ENCODE results near the gene ISG20.

ISG20 gene

DNA sequence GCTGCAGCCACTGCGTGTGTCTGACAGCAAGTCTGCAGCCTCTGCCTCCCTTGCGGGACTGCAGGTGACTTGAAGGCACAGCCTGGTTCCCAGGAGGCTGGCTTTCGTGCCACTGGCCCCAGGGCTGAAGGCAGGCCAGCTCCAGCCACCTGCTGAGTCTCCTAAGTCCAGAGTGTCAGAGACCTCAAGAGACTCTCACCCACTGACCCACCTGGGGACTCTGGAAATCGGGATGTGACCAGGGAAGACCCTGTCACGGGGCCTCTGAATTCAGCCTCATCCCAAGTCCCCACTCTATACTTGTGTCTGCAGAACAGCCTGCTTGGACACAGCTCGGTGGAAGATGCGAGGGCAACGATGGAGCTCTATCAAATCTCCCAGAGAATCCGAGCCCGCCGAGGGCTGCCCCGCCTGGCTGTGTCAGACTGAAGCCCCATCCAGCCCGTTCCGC is 16.3 kb downstream of the ISG20 start:
- no peak for DNase-seq

DNA sequence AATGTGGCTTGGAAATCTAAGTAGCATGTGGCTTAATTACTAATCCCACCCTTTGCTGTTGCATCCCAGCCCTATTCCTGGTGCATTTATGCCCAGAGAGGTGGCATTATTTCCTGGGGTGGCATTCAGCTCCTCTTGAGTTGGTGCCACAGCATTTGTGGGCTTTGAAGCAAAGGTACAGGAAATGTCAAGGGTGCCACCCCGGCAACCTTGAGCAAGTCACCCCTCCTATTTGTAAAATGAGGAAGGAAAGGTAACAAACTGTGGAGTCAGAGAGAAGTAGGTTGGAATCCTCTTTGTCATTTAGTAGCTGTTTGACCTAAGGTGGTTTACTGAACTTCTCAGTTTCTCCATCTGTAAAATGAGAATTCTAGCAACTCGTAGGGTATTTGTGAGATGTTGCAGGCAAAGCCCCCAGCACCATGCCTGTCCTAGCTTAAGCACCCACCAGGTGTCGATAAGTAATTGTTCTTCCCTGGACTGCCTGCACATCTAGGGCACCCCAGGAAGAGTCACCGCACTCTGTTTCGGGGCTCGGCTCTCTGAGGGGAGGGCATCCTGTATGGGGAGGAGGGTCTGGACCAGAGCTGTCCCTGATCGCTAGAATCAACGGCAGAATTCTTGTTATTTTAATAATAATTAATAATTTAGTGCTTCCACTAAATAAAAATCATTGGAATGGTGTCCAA is 17.1 kb downstream of the ISG20 start:
- no peak for DNase-seq

DNA sequence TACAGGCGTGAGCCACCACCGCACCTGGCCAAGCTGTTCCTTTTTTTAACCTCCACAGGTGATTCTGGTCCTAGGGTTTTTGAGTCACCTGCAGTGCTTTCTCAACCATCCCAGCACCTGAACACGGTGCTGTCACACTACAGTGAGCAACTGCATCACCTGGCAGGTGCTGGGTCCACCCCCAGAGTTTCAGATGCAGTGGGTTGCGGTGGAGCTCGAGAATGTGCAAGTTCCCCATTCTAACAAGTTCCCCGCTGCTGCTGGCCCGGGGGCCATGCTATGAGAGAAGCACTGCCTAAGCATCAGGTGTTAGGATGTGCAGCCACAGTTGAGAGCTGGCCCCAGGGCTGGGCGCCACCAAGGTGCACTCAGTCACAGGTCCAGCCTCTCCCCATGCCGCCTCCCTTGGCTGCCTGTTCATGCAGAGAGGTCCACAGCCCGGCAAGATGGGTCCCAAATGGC is 18.0 kb downstream of the ISG20 start:
- DNase-seq = peak in 1 of 2 donors; percentile 77

DNA sequence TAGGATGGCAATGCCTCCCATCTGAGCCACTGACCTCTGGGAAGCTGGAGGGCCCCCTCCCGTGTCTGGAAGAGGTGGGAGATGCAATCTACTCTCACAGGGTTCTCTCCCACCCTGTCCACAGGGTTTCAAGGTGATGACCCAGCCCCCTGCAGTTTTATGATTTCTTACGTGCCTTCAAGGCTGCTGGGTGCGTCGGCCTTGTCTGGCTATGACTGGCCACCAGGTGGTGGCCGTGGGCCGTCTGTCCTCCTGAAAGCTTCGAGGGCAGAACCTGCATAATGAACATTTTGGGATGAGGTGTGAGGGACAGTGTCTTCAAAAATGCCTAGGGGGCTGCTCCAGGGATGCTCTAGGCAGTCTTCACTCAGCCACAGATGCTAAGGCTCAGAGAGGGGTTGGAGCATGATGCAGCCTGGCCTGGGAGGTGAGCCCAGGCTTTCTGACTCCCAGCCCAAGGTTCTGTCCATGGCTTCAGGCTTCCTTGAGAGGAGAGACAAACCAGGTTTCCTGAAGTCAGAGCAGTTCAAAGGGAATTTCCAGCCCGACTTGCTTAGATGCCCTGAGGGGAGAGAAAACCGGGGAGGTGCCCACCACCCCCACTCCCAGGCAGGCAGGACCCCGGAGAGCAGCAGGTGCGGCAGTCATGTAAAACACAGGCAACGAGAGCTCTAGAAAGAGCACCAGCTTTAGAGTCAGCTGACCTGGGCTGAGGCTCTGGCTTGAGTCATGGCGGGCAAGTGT is 18.7 kb downstream of the ISG20 start:
- DNase-seq = no peak

GRCh38 chr15:88658070-88658965 is 19.5 kb downstream of the ISG20 start:
- no peak for DNase-seq

- no peak for DNase-seq
These were observed 20.4 kb downstream of the ISG20 start for GRCh38 chr15:88658972-88659931.

DNA sequence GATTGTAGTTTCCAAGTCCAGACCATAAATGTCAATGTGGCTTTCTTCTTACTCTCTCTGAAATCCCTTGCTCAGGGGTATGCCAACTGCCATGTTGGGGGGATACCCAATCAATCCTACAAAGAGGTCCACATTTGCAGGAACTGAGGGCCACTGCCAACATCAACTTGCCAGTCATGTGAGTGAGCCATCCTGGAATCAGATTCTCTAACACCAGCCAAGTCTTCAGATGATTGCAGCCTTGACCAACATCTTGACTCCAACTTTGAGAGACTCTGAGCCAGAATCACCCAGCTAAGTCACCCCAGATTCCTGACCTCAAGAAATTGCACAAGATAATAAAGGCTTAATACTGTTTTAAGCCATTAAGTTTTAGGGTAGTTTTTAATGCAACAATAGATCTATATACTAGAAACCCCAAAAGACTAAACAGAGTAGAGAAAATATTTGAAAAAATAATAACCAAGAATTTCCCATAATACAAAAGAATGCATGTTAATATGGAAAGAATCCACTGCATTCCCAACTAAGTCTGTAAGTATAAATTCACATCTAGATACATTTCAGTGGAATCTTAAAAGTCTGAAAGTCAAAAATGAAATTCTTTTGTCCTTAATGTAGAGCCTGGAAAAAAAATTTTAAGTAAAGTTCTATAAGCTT is 22.4 kb downstream of the ISG20 start:
- no peak for DNase-seq

DNA sequence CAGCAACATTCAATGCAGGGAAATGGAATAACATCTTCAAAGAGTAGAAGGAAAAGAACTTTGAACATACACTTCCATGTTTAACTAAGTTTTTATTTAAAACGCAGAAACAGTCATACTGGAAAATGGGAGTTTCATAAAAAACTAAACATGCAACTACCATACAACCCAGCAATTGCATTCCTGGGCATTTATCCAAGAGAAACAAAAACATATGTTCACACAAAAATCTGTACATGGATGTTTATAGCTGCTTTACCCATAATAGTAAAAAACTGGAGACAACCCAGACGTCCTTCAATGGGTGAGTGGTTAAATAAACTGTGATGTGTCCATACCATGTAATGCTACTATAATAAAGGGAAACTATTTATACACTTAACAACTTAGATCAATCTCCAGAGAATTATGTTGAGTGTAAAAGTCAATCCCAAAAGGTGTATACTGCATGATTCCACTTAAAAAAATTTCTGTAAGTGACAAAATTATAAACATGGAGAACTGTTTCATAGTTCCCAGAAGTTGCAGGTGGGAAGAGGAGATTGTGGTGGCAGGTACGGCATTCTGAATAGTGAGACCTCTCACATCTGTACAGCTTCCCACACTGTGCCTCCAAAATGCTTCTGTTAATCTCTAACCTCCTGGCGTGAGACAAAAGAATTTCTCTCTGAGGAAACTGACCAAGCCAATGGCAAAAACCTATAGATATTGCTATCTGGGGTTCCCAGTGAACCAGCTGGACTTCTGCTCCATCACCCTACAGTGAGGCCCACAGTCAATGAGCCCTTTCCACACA is 23.1 kb downstream of the ISG20 start:
- no peak for DNase-seq

GRCh38 chr15:88663141-88663621 is 24.4 kb downstream of the ISG20 start:
- DNase-seq = no peak

GRCh38 chr15:88664151-88664778 is 25.4 kb downstream of the ISG20 start:
- peak; percentile 60 to 71 for DNase-seq

GRCh38 chr15:88674661-88675060 is 35.8 kb downstream of the ISG20 start:
- no peak for DNase-seq

DNA sequence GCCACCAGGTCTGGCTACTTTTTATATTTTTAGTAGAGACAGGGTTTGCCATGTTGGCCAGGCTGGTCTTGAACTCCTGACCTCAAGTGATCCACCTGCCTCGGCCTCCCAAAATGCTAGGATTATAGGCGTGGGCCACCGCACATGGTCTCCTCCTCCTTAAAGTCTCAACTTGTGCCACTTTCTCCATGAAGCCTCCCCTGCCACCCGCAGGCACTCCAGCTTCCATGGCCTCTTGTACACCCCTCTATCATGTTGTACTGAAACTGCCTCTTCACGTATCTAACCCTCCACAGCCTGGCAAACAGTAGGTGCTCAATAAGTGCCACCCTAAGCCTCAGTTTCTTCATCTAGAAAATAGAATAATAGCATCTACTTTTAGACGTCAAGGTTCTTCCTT is 39.9 kb downstream of the ISG20 start:
- DNase-seq = no peak

DNA sequence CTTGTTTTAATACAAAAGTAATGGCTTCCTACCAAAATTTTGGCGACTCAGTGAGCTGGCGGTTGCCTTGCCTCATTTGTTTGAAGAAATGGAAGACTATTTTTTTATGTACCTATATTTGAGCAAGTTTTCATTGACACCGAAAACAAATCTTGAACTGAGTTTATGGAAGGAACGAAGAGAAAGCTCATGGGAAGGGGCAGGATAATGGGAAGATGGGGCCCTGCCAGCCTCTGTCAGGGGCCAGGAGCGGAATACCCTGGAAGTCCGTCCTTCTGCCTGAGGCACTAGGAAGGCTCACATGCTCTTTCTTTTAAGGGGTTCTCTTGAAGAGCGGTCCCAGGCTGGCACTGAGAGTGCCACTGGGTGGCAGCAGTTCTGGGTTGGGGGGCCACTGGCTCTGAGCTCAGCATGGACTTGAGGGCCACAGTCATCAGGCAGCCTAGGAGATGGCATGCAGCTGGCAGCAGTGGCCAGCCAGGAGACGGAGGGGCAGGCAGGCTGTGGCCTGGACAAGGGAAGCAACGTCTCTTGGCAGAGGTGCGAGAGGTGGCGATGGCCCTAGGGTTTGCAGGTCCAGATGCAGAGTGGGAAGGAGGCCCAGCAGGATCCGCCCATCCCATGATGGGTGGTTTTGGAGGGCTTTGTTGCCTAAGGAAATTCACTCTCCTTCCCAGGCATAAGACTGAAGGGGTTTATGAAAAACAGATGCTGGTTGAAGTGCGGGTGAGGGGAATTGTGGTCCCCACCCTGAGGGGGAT is 41.6 kb downstream of the ISG20 start:
- DNase-seq = no peak

DNA sequence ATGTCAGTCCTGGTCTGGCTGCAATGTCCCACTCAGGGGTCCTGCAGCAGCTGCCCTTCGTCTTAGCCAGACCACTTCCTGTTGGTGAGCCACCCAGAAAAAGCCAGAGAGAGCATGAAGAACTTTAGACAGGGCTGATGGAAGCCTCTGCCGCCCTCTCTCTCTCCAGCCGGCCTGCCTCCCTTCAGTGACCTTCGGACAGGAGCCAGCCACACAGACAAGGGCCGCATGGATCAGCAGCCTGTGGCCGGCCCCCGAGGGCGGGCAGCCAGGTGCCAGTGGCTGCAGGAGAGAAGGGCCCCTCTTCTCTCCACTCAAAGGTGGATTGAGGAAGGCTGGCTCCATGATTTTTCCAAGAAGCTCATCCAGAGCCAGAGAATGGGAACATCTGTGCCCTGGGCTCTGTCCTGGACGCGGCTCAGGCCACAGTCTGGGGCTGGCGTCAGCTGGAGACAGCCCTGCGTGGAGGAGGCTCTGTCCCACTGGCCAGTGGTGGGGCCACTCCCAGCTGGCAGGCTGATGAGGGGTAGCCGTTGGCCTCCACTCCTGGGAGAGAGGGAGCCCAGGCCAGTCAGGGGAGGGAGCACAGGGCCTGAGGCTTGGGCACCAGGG is 42.9 kb downstream of the ISG20 start:
- no peak for DNase-seq

DNA sequence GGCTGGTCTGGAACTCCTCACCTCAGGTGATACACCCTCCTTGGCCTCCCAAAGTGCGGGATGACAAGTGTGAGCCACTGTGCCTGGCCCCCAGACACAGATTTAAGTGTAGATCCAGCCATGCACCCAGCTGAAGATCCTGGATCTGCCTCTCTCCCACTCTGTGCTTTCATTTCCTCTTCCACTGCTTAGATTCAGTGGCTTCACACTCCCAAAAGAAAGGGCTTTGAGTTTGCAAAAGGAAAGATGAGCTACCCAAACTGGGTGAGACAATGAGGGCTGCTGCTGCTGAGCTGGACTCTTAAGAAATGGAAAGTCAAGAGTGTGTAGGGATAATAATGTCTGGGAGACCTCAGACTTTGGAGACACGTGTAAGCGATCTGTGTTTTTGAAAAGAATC is 45.5 kb downstream of the ISG20 start:
- no peak for DNase-seq

DNA sequence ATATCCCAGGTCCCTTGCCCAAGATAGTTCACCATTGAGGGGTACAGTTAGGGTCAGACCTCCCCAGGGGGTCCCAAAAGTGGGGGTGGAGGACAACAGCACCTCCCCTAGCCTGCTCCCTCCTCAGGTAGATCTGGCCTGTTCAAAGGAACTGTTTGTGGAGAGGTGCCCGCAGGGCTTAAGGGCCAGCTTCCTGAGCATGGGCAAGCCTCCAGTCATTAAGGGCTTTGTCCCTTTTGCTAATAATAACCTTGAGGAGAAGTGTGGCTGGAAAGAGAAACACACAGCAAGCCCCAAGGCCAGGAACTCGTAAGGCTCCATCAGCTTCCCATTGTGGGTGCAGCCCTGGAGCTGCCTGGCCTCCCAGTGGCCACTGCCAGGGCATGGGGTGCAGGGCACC is 47.4 kb downstream of the ISG20 start:
- DNase-seq = no peak

- DNase-seq = no peak
These were observed 49.6 kb downstream of the ISG20 start for GRCh38 chr15:88688394-88688933.

- DNase-seq = no peak
These were observed 51.5 kb downstream of the ISG20 start for GRCh38 chr15:88690331-88690730.

- DNase-seq = no peak
These were observed 54.4 kb downstream of the ISG20 start for GRCh38 chr15:88693191-88693590.
